ENCODE data around the gene OLFM3.

GRCh38 chr1:101835988-101836387, 160.7 kb downstream of the OLFM3 start:
- TF ChIP-seq CTCF (IDR thresholded peaks at IDR 0.05) (no peak), EZH2phosphoT487 (IDR thresholded peaks at IDR 0.05; ENCODE audit: borderline replicate concordance, low read depth) (no peak), MXI1 (IDR thresholded peaks at IDR 0.05; ENCODE audit: low read depth, low read length) (no peak), FOXM1 (IDR thresholded peaks at IDR 0.05; ENCODE audit: low read depth) (no peak), SIN3A (IDR thresholded peaks at IDR 0.05; ENCODE audit: borderline replicate concordance, low read depth, low read length) (no peak), RAD21 (IDR thresholded peaks at IDR 0.05; ENCODE audit: low read length) (no peak), POLR2AphosphoS5 (IDR thresholded peaks at IDR 0.05; ENCODE audit: low read depth, low read length) (no peak)
- TF ChIP-seq, protein P1, sequence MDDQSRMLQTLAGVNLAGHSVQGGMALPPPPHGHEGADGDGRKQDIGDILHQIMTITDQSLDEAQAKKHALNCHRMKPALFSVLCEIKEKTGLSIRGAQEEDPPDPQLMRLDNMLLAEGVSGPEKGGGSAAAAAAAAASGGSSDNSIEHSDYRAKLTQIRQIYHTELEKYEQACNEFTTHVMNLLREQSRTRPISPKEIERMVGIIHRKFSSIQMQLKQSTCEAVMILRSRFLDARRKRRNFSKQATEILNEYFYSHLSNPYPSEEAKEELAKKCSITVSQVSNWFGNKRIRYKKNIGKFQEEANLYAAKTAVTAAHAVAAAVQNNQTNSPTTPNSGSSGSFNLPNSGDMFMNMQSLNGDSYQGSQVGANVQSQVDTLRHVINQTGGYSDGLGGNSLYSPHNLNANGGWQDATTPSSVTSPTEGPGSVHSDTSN (IDR thresholded peaks at IDR 0.05): no peak
